Adrenal gland (tissue), 12 donors: Measurements from ENCODE around the gene PRR5. TPM values are rescaled to one million over a fixed set of nuclear protein-coding genes. Genes with fewer than 3 reads are reported as not detected.

Experiments used
- DNase-seq, 7 donors: peaks; one replicate each; pipeline ENCODE4 v3.0.0-alpha.2; 2019 to 2020
- H3K27ac ChIP-seq, 5 donors: fragments of 200-600 bp; sonication (generic) in 4 of 5; 1 replicate in 3 of 5; 2 replicates in 2 of 5; pipeline versions ENCODE4 v1.5.1 to v1.8.0; 2016 to 2020; ENCODE audit warnings: mild to moderate bottlenecking in 1 of 5
- H3K27me3 ChIP-seq: fragments of 200-600 bp; 2 replicates; pipeline ENCODE4 v1.8.0; 2021
- H3K36me3 ChIP-seq, 2 donors: fragments of 200-600 bp; replicated peaks in 1 of 2; 1 replicate in 1 of 2; 2 replicates in 1 of 2; pipeline versions ENCODE4 v1.5.1 to v1.8.0; 2018 to 2022
- H3K4me1 ChIP-seq, 2 donors: fragments of 200-600 bp; replicated peaks in 1 of 2; 1 replicate in 1 of 2; 2 replicates in 1 of 2; pipeline versions ENCODE4 v1.5.1 to v1.8.0; 2018 to 2021
- H3K4me3 ChIP-seq, 4 donors: fragments of 200-600 bp; sonication (generic) in 3 of 4; one replicate each; pipeline ENCODE4 v1.5.1; 2016 to 2018
- H3K9me3 ChIP-seq, 3 donors: fragments of 200-600 bp; sonication (generic) in 1 of 3; replicated peaks in 1 of 3; 1 replicate in 2 of 3; 2 replicates in 1 of 3; pipeline versions ENCODE4 v1.5.1 to v1.8.0; 2016 to 2021
- POLR2A ChIP-seq, 2 donors: fragments of 450-650 bp; IDR thresholded peaks; one replicate each; pipeline ENCODE4 v1.6.1; 2017; ENCODE audit warnings: antibody characterized with exemption in 2 of 2, mild to moderate bottlenecking in 2 of 2, moderate library complexity in 1 of 2
- WGBS, 4 donors: extraction: QIAGEN DNeasy Blood & Tissue Kit in 2 of 4; methylation state at CpG; one replicate each; pipeline versions ENCODE4 v1.1.5 to v1.1.7; 2013 to 2017; 5-methylcytosine and 5-hydroxymethylcytosine counted together
- intact Hi-C, 2 donors: fragments of 100-400 bp; cut with DNase I; formaldehyde crosslinking; loops; one replicate each; pipeline versions ENCODE4 v1.14.1 to v1.15.0; 2022 to 2023
- polyA plus RNA-seq, 3 donors: library from polyadenylated mRNA; stranded (reverse); fragments of 200-250 nt in 2 of 3; fragments of 350-450 nt in 1 of 3; fragmentation: Illumina TruSeq in 1 of 3; extraction: RNeasy Lipid Tissue Mini Kit (QIAGEN cat#74804) in 1 of 3; gene quantifications; one replicate each; pipeline ENCODE4 v1.2.3, GENCODE V29; 2013 to 2014
- total RNA-seq, 9 donors: library from RNA; depleted of rRNA in 4 of 9; stranded (reverse); fragments of >200 nt in 4 of 9; fragments of 120-200 nt in 1 of 9; fragmentation: NEBNext Ultra II Directional in 1 of 9; extraction: Animal tissue kit (Norgen Biotek cat#: 25700) in 1 of 9; gene quantifications; one replicate each; pipeline versions ENCODE4 v1.1.0 to v1.2.4, GENCODE V29; 2013 to 2023
- TF ChIP-seq, protein P1 (sequence below), 6 experiments: fragments of 450-650 bp in 4 of 6; fragments of 200-600 bp in 2 of 6; sonication (generic) in 1 of 6; IDR thresholded peaks; 1 replicate in 5 of 6; 2 replicates in 1 of 6; pipeline versions ENCODE4 v1.5.1 to v1.8.0; 2016 to 2021; ENCODE audit warnings: antibody characterized with exemption in 6 of 6, mild to moderate bottlenecking in 2 of 6, moderate library complexity in 1 of 6
- donor health status: healthy with polysubstance abuse.
- donor health status: Bipolar disorder and iron deficiency.
- donor health status: DM: yes; HTN: yes; CAD: no.
- donor health status: DM: no; HTN: no; CAD: no.
- donor health status: DM: no; HTN: no; CAD: no.
- donor health status: DM: yes; HTN: yes; CAD: no.

PRR5 gene
- total and polyA plus RNA-seq, 12 donors = 1.7 to 21.4 (median 11.7) TPM

- H3K9me3 ChIP-seq = no peaks in the 10 kb centered on the region
- H3K4me1 ChIP-seq = no peaks in the 10 kb centered on the region
- no peak for DNase-seq
- no peaks in the 10 kb centered on the region for H3K36me3 ChIP-seq
- 65 to 77% (median 70%) methylated on average over 5 of the region's 5 CpGs for WGBS, 4 donors
- no peak overlapping the region for H3K4me3 ChIP-seq
- no peak overlapping the region for H3K27ac ChIP-seq
- TF ChIP-seq POLR2A (IDR thresholded peaks at IDR 0.05) = no peak
- TF ChIP-seq, protein P1, sequence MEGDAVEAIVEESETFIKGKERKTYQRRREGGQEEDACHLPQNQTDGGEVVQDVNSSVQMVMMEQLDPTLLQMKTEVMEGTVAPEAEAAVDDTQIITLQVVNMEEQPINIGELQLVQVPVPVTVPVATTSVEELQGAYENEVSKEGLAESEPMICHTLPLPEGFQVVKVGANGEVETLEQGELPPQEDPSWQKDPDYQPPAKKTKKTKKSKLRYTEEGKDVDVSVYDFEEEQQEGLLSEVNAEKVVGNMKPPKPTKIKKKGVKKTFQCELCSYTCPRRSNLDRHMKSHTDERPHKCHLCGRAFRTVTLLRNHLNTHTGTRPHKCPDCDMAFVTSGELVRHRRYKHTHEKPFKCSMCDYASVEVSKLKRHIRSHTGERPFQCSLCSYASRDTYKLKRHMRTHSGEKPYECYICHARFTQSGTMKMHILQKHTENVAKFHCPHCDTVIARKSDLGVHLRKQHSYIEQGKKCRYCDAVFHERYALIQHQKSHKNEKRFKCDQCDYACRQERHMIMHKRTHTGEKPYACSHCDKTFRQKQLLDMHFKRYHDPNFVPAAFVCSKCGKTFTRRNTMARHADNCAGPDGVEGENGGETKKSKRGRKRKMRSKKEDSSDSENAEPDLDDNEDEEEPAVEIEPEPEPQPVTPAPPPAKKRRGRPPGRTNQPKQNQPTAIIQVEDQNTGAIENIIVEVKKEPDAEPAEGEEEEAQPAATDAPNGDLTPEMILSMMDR (IDR thresholded peaks at IDR 0.05) = no peak
- H3K27me3 ChIP-seq = no peaks in the 10 kb centered on the region
- intact Hi-C loops = no loop called here
Observed at GRCh38 chr22:44760476-44760875, 58.5 kb downstream of the PRR5 start.

- no peak overlapping the region for H3K4me3 ChIP-seq
- H3K9me3 ChIP-seq = no peaks in the 10 kb centered on the region
- 78 to 93% (median 87%) methylated on average over 7 to 10 of the region's 10 CpGs for WGBS, 4 donors
- no peak overlapping the region for H3K27ac ChIP-seq
- H3K27me3 ChIP-seq = no peaks in the 10 kb centered on the region
- no peaks in the 10 kb centered on the region for H3K36me3 ChIP-seq
- TF ChIP-seq, protein P1 (IDR thresholded peaks at IDR 0.05) = no peak
- TF ChIP-seq POLR2A (IDR thresholded peaks at IDR 0.05) = no peak
- no peaks in the 10 kb centered on the region for H3K4me1 ChIP-seq
- DNase-seq = no peak
- intact Hi-C loops = no loop called here
Observed at GRCh38 chr22:44761025-44761424, 59.0 kb downstream of the PRR5 start.

GRCh38 chr22:44764373-44764772 lies 62.4 kb downstream of the PRR5 start:
- Histone ChIP-seq H3K27me3 (no peaks in the 10 kb centered on the region), H3K36me3 (no peaks in the 10 kb centered on the region), H3K9me3 (no peaks in the 10 kb centered on the region), H3K27ac (no peak overlapping the region), H3K4me3 (no peak overlapping the region), H3K4me1 (no peaks in the 10 kb centered on the region)
- TF ChIP-seq, protein P1 (IDR thresholded peaks at IDR 0.05) = no peak
- no peak for TF ChIP-seq POLR2A (IDR thresholded peaks at IDR 0.05)
- DNase-seq = no peak
- 91 to 92% (median 91%) methylated on average over 17 of the region's 17 CpGs for WGBS, 4 donors
- intact Hi-C loops = no loop called here

- DNase-seq = no peak
- 39 to 61% (median 49%) methylated on average over 3 to 4 of the region's 4 CpGs for WGBS, 4 donors
- H3K9me3 ChIP-seq = no peaks in the 10 kb centered on the region
- no peaks in the 10 kb centered on the region for H3K4me1 ChIP-seq
- intact Hi-C loops = no loop called here
- no peaks in the 10 kb centered on the region for H3K27me3 ChIP-seq
- no peak overlapping the region for H3K27ac ChIP-seq
- no peak for TF ChIP-seq POLR2A (IDR thresholded peaks at IDR 0.05)
- TF ChIP-seq, protein P1 (IDR thresholded peaks at IDR 0.05) = no peak
- no peak overlapping the region for H3K4me3 ChIP-seq
- no peaks in the 10 kb centered on the region for H3K36me3 ChIP-seq
Observed at GRCh38 chr22:44764974-44765373, 63.0 kb downstream of the PRR5 start.
